Memory B cell (primary cell): Measurements from ENCODE around the gene OR7A5.
"Not testable (repeated sequence)": the region's sequence is repeated elsewhere in the genome, so short reads cannot be mapped to it uniquely, and the experiment has no call there.

Source experiments
- ATAC-seq: fragments of 150-1000 bp; cut with Tn5 transposase; 2 replicates; pipeline ENCODE4 v1.10.0; 2021; ENCODE audit warnings: low read depth, mild to moderate bottlenecking, moderate library complexity
- DNase-seq, 2 donors: peaks; one replicate each; pipeline ENCODE4 v3.0.0; 2022; ENCODE audit warnings: low spot score in 2 of 2
- H3K27ac Mint-ChIP-seq: one replicate; pipeline ENCODE4 v1.8.0; 2022; ENCODE audit warnings: mild to moderate bottlenecking, moderate library complexity, mixed read lengths
- H3K27me3 Mint-ChIP-seq: one replicate; pipeline ENCODE4 v1.8.0; 2022; ENCODE audit warnings: mixed read lengths
- H3K36me3 Mint-ChIP-seq: one replicate; pipeline ENCODE4 v1.8.0; 2022; ENCODE audit warnings: mild to moderate bottlenecking, mixed read lengths
- H3K4me1 Mint-ChIP-seq: one replicate; pipeline ENCODE4 v1.8.0; 2022; ENCODE audit warnings: mixed read lengths
- H3K4me3 Mint-ChIP-seq: one replicate; pipeline ENCODE4 v1.8.0; 2022; ENCODE audit warnings: mild to moderate bottlenecking, moderate library complexity, mixed read lengths
- H3K9me3 Mint-ChIP-seq: one replicate; pipeline ENCODE4 v1.8.0; 2022; ENCODE audit warnings: mixed read lengths

Gene OR7A5

GRCh38 chr19:14780622-14781225 is 54.3 kb downstream of the OR7A5 start:
- not testable (repeated sequence) for DNase-seq, H3K9me3 Mint-ChIP-seq, H3K4me3 Mint-ChIP-seq, H3K27ac Mint-ChIP-seq, H3K36me3 Mint-ChIP-seq
- H3K4me1 Mint-ChIP-seq: peaks cover 21% of the 10 kb centered on the region
- peaks cover 16% of the 10 kb centered on the region for H3K27me3 Mint-ChIP-seq
- peak; percentile 75 for ATAC-seq

GRCh38 chr19:14779151-14779550 is 55.8 kb downstream of the OR7A5 start:
- peaks cover 14% of the 10 kb centered on the region for H3K4me1 Mint-ChIP-seq
- DNase-seq (no peak), ATAC-seq (no peak)
- H3K9me3 Mint-ChIP-seq: no peaks in the 10 kb centered on the region
- H3K36me3 Mint-ChIP-seq: no peaks in the 10 kb centered on the region
- H3K27ac Mint-ChIP-seq: no peak overlapping the region
- H3K27me3 Mint-ChIP-seq: peaks cover 9% of the 10 kb centered on the region
- no peak overlapping the region for H3K4me3 Mint-ChIP-seq

GRCh38 chr19:14778110-14778845 is 56.7 kb downstream of the OR7A5 start, which contains the start of gene ADGRE2:
Gene ADGRE2 (minus strand): TSS chr19:14778560. CDS start chr19:14776756, 1,804 bp downstream.
- H3K4me3 Mint-ChIP-seq, H3K9me3 Mint-ChIP-seq, H3K27ac Mint-ChIP-seq, ATAC-seq, H3K36me3 Mint-ChIP-seq, DNase-seq: not testable (repeated sequence)
- H3K27me3 Mint-ChIP-seq: peaks cover 13% of the 10 kb centered on the region
- peaks cover 14% of the 10 kb centered on the region for H3K4me1 Mint-ChIP-seq

- peaks cover 13% of the 10 kb centered on the region for H3K27me3 Mint-ChIP-seq
- not testable (repeated sequence) for H3K4me3 Mint-ChIP-seq, DNase-seq, H3K9me3 Mint-ChIP-seq, H3K27ac Mint-ChIP-seq, H3K36me3 Mint-ChIP-seq, ATAC-seq
- H3K4me1 Mint-ChIP-seq: peaks cover 14% of the 10 kb centered on the region
These were observed 57.3 kb downstream of the OR7A5 start for GRCh38 chr19:14777645-14778044.
